ENCODE results near the gene CNGB1.
"Not testable (repeated sequence)": the region's sequence is repeated elsewhere in the genome, so short reads cannot be mapped to it uniquely, and the experiment has no call there.

The CNGB1 gene

GRCh38 chr16:57951204-57951960, 19.5 kb downstream of the CNGB1 start:
- no peak for DNase-seq (ENCODE audit: low read depth)

DNA sequence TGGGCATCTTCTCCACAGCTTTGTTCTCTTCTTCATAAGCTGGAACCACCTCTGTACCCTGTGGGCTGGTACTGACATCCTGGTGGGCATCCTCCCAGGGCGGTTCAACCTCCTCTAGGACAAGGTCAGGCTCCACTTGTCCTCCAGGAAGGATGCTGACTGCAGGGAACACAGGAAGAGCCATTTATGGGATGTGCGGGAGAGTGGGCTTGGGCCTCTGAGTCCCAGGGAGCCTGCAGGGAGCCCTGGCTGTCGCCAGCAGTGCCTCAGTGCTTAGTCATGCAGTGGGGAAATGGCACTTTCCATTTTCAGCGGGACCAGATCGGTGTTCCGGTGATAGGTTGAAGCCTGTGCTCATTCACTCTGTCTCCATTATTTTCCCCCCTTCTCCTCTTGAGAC, 20.5 kb downstream of the CNGB1 start:
- DNase-seq (ENCODE audit: low read depth), result no peak

- no peak for DNase-seq (ENCODE audit: low read depth)
Observed at GRCh38 chr16:57949595-57950238, 21.2 kb downstream of the CNGB1 start.

GRCh38 chr16:57949013-57949412, 21.9 kb downstream of the CNGB1 start:
- DNase-seq (ENCODE audit: low read depth), result no peak

- no peak for DNase-seq (ENCODE audit: low read depth)
Observed at GRCh38 chr16:57948027-57948426, 22.9 kb downstream of the CNGB1 start.

GRCh38 chr16:57947261-57947660, 23.7 kb downstream of the CNGB1 start:
- no peak for DNase-seq (ENCODE audit: low read depth)

GRCh38 chr16:57946181-57946801, 24.6 kb downstream of the CNGB1 start:
- DNase-seq (ENCODE audit: low read depth), result no peak

GRCh38 chr16:57945740-57946138, 25.2 kb downstream of the CNGB1 start:
- no peak for DNase-seq (ENCODE audit: low read depth)

- no peak for DNase-seq (ENCODE audit: low read depth)
Observed at GRCh38 chr16:57944970-57945739, 25.8 kb downstream of the CNGB1 start.

GRCh38 chr16:57943381-57943780, 27.5 kb downstream of the CNGB1 start:
- DNase-seq (ENCODE audit: low read depth), result not testable (repeated sequence)

GRCh38 chr16:57941901-57942300, 29.0 kb downstream of the CNGB1 start:
- not testable (repeated sequence) for DNase-seq (ENCODE audit: low read depth)

GRCh38 chr16:57941016-57941664, 29.8 kb downstream of the CNGB1 start:
- no peak for DNase-seq (ENCODE audit: low read depth)

GRCh38 chr16:57940382-57940966, 30.5 kb downstream of the CNGB1 start:
- DNase-seq (ENCODE audit: low read depth), result no peak

DNA sequence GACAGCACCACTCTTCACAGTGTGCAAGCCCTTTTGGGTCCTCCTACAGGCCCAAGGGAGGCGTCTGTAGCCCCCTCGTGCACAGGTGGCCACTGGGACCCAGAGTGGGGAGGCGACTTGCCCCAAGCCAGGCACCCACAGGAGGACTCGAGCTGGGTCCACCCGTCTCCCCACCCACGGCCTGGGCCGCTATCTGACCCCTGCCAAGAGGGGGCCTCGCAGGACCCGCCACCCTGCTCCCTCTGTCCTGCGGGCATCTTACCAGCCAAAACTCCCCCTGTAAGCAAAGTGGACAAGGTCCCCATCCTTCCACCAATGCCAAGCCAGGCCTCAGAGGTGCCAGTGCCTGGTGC, 31.1 kb downstream of the CNGB1 start:
- no peak for DNase-seq (ENCODE audit: low read depth)

- no peak for DNase-seq (ENCODE audit: low read depth)
Observed at GRCh38 chr16:57938936-57939871, 31.7 kb downstream of the CNGB1 start.

DNA sequence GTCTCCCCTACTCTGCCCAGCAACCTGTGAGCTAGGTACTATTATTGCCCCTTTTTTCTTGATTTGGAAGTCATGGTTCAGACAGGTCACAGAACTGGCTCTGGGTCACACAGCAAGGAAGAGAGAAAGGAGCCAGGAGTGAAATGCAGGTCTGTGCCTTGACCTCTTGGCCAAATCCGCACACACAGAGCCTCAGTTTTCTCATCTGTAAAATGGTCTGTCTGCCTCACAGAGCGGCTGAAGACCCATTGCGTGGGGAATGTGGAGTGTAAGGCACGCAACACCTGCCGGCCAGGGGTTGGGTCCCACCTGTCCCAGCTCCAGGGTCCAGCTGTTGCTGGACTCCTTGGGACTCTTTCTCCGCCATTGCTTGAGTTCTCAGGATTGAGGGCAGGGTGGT, 32.4 kb downstream of the CNGB1 start:
- DNase-seq (ENCODE audit: low read depth), result no peak

DNA sequence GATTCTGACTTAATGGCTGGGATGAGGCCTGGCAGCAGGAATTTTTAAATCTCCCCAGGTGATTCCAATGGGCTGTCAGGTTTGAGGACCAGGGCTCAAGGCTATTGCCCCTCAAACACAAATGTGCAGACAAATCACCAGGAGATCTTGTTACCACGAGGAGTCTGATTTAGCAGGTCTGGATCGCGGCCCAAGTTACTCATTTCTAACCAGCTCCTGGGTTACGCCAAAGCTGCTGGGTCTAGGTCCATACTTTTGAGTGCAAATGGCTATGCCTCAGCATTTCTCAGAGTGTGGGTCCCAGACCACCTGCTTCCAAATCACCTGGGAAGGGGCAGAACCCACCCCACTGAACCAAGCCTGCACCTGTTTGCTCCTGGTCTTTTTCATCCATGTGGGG, 33.1 kb downstream of the CNGB1 start:
- DNase-seq (ENCODE audit: low read depth), result no peak

GRCh38 chr16:57935904-57936303, 35.0 kb downstream of the CNGB1 start:
- DNase-seq (ENCODE audit: low read depth), result no peak

- DNase-seq (ENCODE audit: low read depth), result no peak
Observed at GRCh38 chr16:57930533-57930932, 40.4 kb downstream of the CNGB1 start.

DNA sequence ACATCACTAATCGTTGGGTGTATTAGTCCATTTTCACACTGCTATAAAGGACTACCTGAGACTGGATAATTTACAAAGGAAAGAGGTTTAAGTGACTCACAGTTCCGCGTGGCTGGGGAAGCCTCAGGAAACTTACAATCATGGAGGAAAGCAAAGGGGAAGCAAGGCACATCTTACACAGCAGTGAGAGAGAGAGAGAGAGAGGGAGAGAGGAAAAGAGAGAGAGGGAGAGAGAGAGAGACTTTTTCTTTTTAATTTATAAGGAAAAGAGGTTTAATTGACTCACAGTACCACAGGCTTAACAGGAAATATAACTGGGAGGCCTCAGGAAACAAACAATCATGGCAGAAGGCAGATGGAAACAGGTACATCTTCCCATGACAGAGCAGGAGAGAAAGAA, 41.7 kb downstream of the CNGB1 start:
- no peak for DNase-seq (ENCODE audit: low read depth)

DNA sequence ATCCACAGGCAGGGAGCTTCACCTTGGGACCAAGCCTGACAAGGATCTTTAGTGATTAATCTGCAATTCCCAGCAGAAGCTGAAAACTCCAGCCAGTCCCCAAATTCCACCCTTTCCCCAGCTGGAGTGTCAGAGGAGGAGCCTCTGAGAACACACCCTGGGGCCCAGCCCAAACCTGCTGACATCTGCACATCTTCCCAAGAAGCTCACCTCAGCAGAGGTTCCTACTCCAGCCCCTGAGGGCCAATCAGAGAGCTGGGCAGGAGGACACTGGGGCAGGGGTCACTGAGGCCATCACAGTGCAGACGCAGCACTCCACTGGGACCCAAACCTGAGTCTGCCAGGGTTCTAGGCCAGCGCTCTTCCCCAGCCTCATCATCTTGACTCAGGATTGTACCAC, 44.9 kb downstream of the CNGB1 start:
- DNase-seq (ENCODE audit: low read depth), result no peak

Data from activated T-cell treated with anti-CD3 and anti-CD28 coated beads for 24 hours (primary cell).